IMR-90 (cell line): ENCODE data around the gene AP3M1. TPM values are rescaled to one million over a fixed set of nuclear protein-coding genes. Genes with fewer than 3 reads are reported as not detected.
A peak's percentile ranks its signal among the peaks of the same experiment; 100 is the strongest.

Source experiments
- ATAC-seq: fragments of 200-7000 bp; cut with Tn5 transposase; 2 replicates; pipeline ENCODE4 v1.9.1; 2020; ENCODE audit warnings: low read depth, mild to moderate bottlenecking, moderate library complexity
- BruUV-seq: library from RNA; stranded (reverse); fragments of 400-500 nt; replicated peaks from 2 replicates; lab custom pipeline; 2021; lab: Mats Ljungman, UMichigan
- CTCF ChIA-PET: fragments of 300-600 bp; formaldehyde crosslinking; extraction: SDS; loops from one replicate; lab custom pipeline; 2021; ENCODE audit warnings: antibody characterized with exemption; lab: Yijun Ruan, JAX
- POLR2A ChIA-PET: fragments of 300-600 bp; sonication (Branson Sonifier 250); formaldehyde crosslinking; loops from one replicate; lab custom pipeline; 2022; ENCODE audit warnings: antibody characterized with exemption; ENCODE audit not compliant: unreplicated experiment; lab: Charles Lee
- DNase-seq: peaks from one replicate; pipeline ENCODE4 v3.0.0; 2013
- H2AFZ ChIP-seq: replicated peaks from 2 replicates; pipeline ENCODE3; 2013; ENCODE audit warnings: low read length, mild to moderate bottlenecking; ENCODE audit not compliant: poor library complexity
- H2AK5ac ChIP-seq: 2 replicates; pipeline ENCODE4 v1.6.1; 2013; ENCODE audit warnings: low read depth, low read length, inconsistent platforms
- H2AK9ac ChIP-seq: replicated peaks from 2 replicates; pipeline ENCODE3; 2013; ENCODE audit warnings: mild to moderate bottlenecking, low read depth, low read length, moderate library complexity; ENCODE audit not compliant: poor library complexity
- H2BK120ac ChIP-seq: 2 replicates; pipeline ENCODE4 v1.6.1; 2013; ENCODE audit warnings: low read depth, low read length, inconsistent platforms
- H2BK15ac ChIP-seq: 3 replicates; pipeline ENCODE4 v1.6.1; 2013; ENCODE audit warnings: low read depth, low read length, inconsistent platforms
- H2BK20ac ChIP-seq: 2 replicates; pipeline ENCODE4 v1.6.1; 2013; ENCODE audit warnings: low read depth, mild to moderate bottlenecking, inconsistent platforms, low read length, moderate library complexity
- H2BK5ac ChIP-seq: 2 replicates; pipeline ENCODE4 v1.6.1; 2013; ENCODE audit warnings: mild to moderate bottlenecking, low read depth, low read length, inconsistent platforms; ENCODE audit not compliant: poor library complexity, severe bottlenecking
- H3K14ac ChIP-seq: replicated peaks from 2 replicates; pipeline ENCODE4 v1.6.1; 2013; ENCODE audit warnings: low read depth, low read length, inconsistent platforms
- H3K18ac ChIP-seq: 2 replicates; pipeline ENCODE4 v1.6.1; 2013; ENCODE audit warnings: low read depth, low read length, control low read depth
- H3K23ac ChIP-seq: 2 replicates; pipeline ENCODE4 v1.6.1; 2013; ENCODE audit warnings: low read depth, low read length, inconsistent platforms
- H3K27ac ChIP-seq: 2 replicates; pipeline ENCODE4 v1.5.1; 2013; ENCODE audit warnings: mild to moderate bottlenecking, control low read depth, low read length; ENCODE audit not compliant: insufficient read depth
- H3K27me3 ChIP-seq: 2 replicates; pipeline ENCODE4 v1.6.1; 2013; ENCODE audit warnings: low read length; ENCODE audit not compliant: control insufficient read depth, insufficient read depth
- H3K36me3 ChIP-seq: 2 replicates; pipeline ENCODE4 v1.6.1; 2013; ENCODE audit warnings: low read length, mixed read lengths; ENCODE audit not compliant: control insufficient read depth, insufficient read depth
- H3K4ac ChIP-seq: 2 replicates; pipeline ENCODE4 v1.6.1; 2013; ENCODE audit warnings: low read depth, low read length, inconsistent platforms
- H3K4me1 ChIP-seq: 2 replicates; pipeline ENCODE4 v1.6.1; 2013; ENCODE audit warnings: low read length, mixed read lengths; ENCODE audit not compliant: control insufficient read depth, insufficient read depth
- H3K4me2 ChIP-seq: 2 replicates; pipeline ENCODE4 v1.6.1; 2013; ENCODE audit warnings: low read depth, mild to moderate bottlenecking, control low read depth, low read length, moderate library complexity
- H3K4me3 ChIP-seq: 2 replicates; pipeline ENCODE4 v1.5.1; 2013; ENCODE audit warnings: low read depth, mild to moderate bottlenecking, control low read depth, low read length, moderate library complexity; ENCODE audit not compliant: insufficient read depth
- H3K56ac ChIP-seq: 2 replicates; pipeline ENCODE4 v1.6.1; 2013; ENCODE audit warnings: low read length, inconsistent platforms; ENCODE audit not compliant: insufficient read depth; ENCODE audit errors: extremely low read depth
- H3K79me1 ChIP-seq, 2 experiments: 2 replicates each; pipeline ENCODE4 v1.6.1; 2013; ENCODE audit warnings: low read length in 2 of 2, inconsistent platforms in 1 of 2, low read depth in 1 of 2
- H3K9ac ChIP-seq: 2 replicates; pipeline ENCODE4 v1.6.1; 2013; ENCODE audit warnings: low read depth, low read length, control low read depth
- H3K9me1 ChIP-seq: 2 replicates; pipeline ENCODE4 v1.6.1; 2013; ENCODE audit warnings: low read length, inconsistent platforms; ENCODE audit not compliant: insufficient read depth
- H3K9me3 ChIP-seq: 2 replicates; pipeline ENCODE4 v1.6.1; 2013; ENCODE audit warnings: low read length; ENCODE audit not compliant: control insufficient read depth, insufficient read depth
- H4K20me1 ChIP-seq: 2 replicates; pipeline ENCODE4 v1.6.1; 2013; ENCODE audit warnings: low read length, inconsistent platforms; ENCODE audit not compliant: insufficient read depth
- H4K5ac ChIP-seq: 2 replicates; pipeline ENCODE4 v1.6.1; 2013; ENCODE audit warnings: mild to moderate bottlenecking, low read depth, low read length, control low read depth
- H4K8ac ChIP-seq, 2 experiments: 2 replicates each; pipeline ENCODE4 v1.6.1; 2013; ENCODE audit warnings: low read depth in 2 of 2, low read length in 2 of 2, control low read depth in 1 of 2, inconsistent platforms in 1 of 2
- H4K91ac ChIP-seq: 2 replicates; pipeline ENCODE4 v1.6.1; 2013; ENCODE audit warnings: low read depth, low read length, inconsistent platforms; ENCODE audit not compliant: insufficient read depth
- BHLHE40 ChIP-seq: fragments of 150-350 bp; IDR thresholded peaks from 2 replicates; pipeline ENCODE4 v1.6.1; 2016; ENCODE audit warnings: mild to moderate bottlenecking, low read depth, low read length
- CEBPB ChIP-seq: IDR thresholded peaks from 2 replicates; pipeline ENCODE4 v1.6.1; 2012; ENCODE audit warnings: low read depth, low read length, improper control_type of control experiment
- CHD1 ChIP-seq: IDR thresholded peaks from 2 replicates; pipeline ENCODE4 v1.6.1; 2012; ENCODE audit warnings: low read depth, low read length, improper control_type of control experiment
- FOS ChIP-seq: fragments of 150-350 bp; IDR thresholded peaks from 2 replicates; pipeline ENCODE4 v1.6.1; 2016; ENCODE audit warnings: low read depth, low read length
- MAFK ChIP-seq: IDR thresholded peaks from 2 replicates; pipeline ENCODE4 v1.6.1; 2012; ENCODE audit warnings: low read depth, low read length, improper control_type of control experiment
- MAZ ChIP-seq: IDR thresholded peaks from 2 replicates; pipeline ENCODE4 v1.6.1; 2012; ENCODE audit warnings: low read depth, mild to moderate bottlenecking, low read length, improper control_type of control experiment, moderate library complexity, borderline replicate concordance
- MXI1 ChIP-seq: IDR thresholded peaks from 2 replicates; pipeline ENCODE4 v1.6.1; 2012; ENCODE audit warnings: low read depth, mild to moderate bottlenecking, low read length, moderate library complexity, borderline replicate concordance
- NFE2L2 ChIP-seq: fragments of 150-350 bp; IDR thresholded peaks from 2 replicates; pipeline ENCODE4 v1.6.1; 2016; ENCODE audit warnings: low read depth, mild to moderate bottlenecking, low read length
- POLR2A ChIP-seq: IDR thresholded peaks from 2 replicates; pipeline ENCODE4 v1.6.1; 2012; ENCODE audit warnings: mild to moderate bottlenecking, low read depth, low read length
- RAD21 ChIP-seq: IDR thresholded peaks from 2 replicates; pipeline ENCODE4 v1.6.1; 2012; ENCODE audit warnings: low read length, improper control_type of control experiment
- RCOR1 ChIP-seq: IDR thresholded peaks from 2 replicates; pipeline ENCODE4 v1.6.1; 2012; ENCODE audit warnings: mild to moderate bottlenecking, low read length, improper control_type of control experiment; ENCODE audit not compliant: insufficient replicate concordance
- RFX5 ChIP-seq: IDR thresholded peaks from 2 replicates; pipeline ENCODE4 v1.8.0; 2012; ENCODE audit warnings: low read depth, mild to moderate bottlenecking, low read length, moderate library complexity
- SMC3 ChIP-seq: fragments of 150-350 bp; IDR thresholded peaks from 2 replicates; pipeline ENCODE4 v1.6.1; 2016; ENCODE audit warnings: low read depth, mild to moderate bottlenecking, antibody characterized with exemption, low read length, moderate library complexity
- WGBS, 2 experiments: methylation state at CpG; one replicate each; pipeline versions ENCODE4 v1.1.5 to v1.1.7; 2013; ENCODE audit warnings: missing lambda C conversion rate in 2 of 2; ENCODE audit not compliant: insufficient read length in 1 of 2; ENCODE audit errors: extremely low coverage in 2 of 2; 5-methylcytosine and 5-hydroxymethylcytosine counted together
- dilution Hi-C: fragments of 300-500 bp; cut with HindIII; formaldehyde crosslinking; loops from one replicate; pipeline ENCODE4 v1.14.3; 2018; ENCODE audit warnings: low sequenced_read_pairs; ENCODE audit not compliant: unreplicated experiment
- in situ Hi-C: fragments of 300-500 bp; cut with MboI; formaldehyde crosslinking; loops from 3 replicates; pipeline ENCODE4 v1.14.3; 2019; ENCODE audit warnings: low sequenced_read_pairs, inconsistent platforms, mixed read lengths
- intact Hi-C: fragments of 100-400 bp; cut with micrococcal nuclease; formaldehyde crosslinking; loops from 2 replicates; pipeline ENCODE4 v1.10.0; 2022
- polyA plus RNA-seq, 3 experiments: library from polyadenylated mRNA; depleted of rRNA; stranded (reverse); fragments of >200 nt; gene quantifications; 2 replicates each; pipeline ENCODE4 v1.2.3, GENCODE V29; 2012; ENCODE audit warnings: low replicate concordance in 1 of 3
- total RNA-seq: library from RNA; depleted of rRNA; stranded (reverse); fragments of >200 nt; gene quantifications from 2 replicates; pipeline ENCODE4 v1.2.3, GENCODE V29; 2012
- TF ChIP-seq, protein P1 (sequence below): conservative IDR thresholded peaks from 2 replicates; pipeline ENCODE4 v1.5.1; 2012; ENCODE audit warnings: mild to moderate bottlenecking, low read depth, low read length, improper control_type of control experiment
- TF ChIP-seq, protein P2 (sequence below): fragments of 150-350 bp; IDR thresholded peaks from 2 replicates; pipeline ENCODE4 v1.6.1; 2016; ENCODE audit warnings: low read depth, mild to moderate bottlenecking, low read length, moderate library complexity, borderline replicate concordance
- TF ChIP-seq, protein P3 (sequence below): fragments of 150-350 bp; IDR thresholded peaks from 2 replicates; pipeline ENCODE4 v1.6.1; 2017; ENCODE audit warnings: mild to moderate bottlenecking, antibody characterized with exemption, low read length, low read depth

The AP3M1 gene
- total and polyA plus RNA-seq, 2 of the 4 experiments (the other 2 are of a cell fraction), result 26.6 to 46.4 TPM

DNA sequence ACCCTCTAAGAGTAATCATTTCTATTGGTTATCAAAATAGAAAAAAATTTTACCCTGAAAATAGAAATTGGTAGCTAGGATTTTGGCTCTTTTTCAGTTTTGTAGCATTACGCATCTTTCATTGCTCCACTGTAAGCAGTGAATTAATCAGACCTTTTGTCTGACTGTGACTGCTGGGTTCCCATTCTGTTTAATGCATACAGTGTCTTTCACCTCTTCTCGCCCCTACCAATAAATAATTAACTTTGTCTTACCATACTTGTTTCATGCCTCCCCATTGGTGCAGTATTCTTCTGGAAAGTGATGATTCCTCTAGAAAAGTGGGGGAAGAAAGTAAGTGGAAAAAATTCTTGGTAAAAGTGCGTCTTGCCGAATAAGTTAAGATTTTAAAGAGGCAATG lies 73.2 kb downstream of the AP3M1 start:
- Histone ChIP-seq H3K23ac (no peak overlapping the region), H3K4me3 (no peak overlapping the region), H3K79me1 (peaks cover 28 to 80% of the 10 kb centered on the region in 2 experiments), H4K91ac (no peak overlapping the region), H2BK20ac (peak overlapping the region; percentile 36; the same call in 1 of the 2 replicates), H2BK5ac (peak overlapping the region; percentile 24), H3K9me3 (no peaks in the 10 kb centered on the region), H2AK9ac (no peak overlapping the region), H3K9ac (no peak overlapping the region), H3K56ac (no peak overlapping the region), H2BK120ac (no peak overlapping the region), H3K27me3 (no peaks in the 10 kb centered on the region), H2AK5ac (no peak overlapping the region), H3K14ac (no peak overlapping the region), H4K5ac (no peak overlapping the region), H3K18ac (peak overlapping the region; percentile 46; the same call in 1 of the 2 replicates), H2AFZ (no peak overlapping the region), H4K8ac (no peak overlapping the region), H3K4me2 (0 out of 2 replicates have a peak overlapping the region, but pooled peaks have one; percentile 20), H3K36me3 (peaks cover 38% of the 10 kb centered on the region), H2BK15ac (no peak overlapping the region), H3K4me1 (peaks cover 16% of the 10 kb centered on the region), H3K9me1 (peaks cover 15% of the 10 kb centered on the region; the same call in 1 of the 2 replicates), H4K20me1 (peaks cover 60% of the 10 kb centered on the region), H3K4ac (no peak overlapping the region), H3K27ac (no peak overlapping the region)
- ATAC-seq (no peak), DNase-seq (no peak)
- dilution Hi-C loops (no loop called here), intact Hi-C loops (no loop called here), in situ Hi-C loops (no loop called here)
- TF ChIP-seq NFE2L2, result no peak
- TF ChIP-seq CHD1, result no peak
- TF ChIP-seq RFX5, result no peak
- no peak for TF ChIP-seq MAFK
- TF ChIP-seq, protein P1, sequence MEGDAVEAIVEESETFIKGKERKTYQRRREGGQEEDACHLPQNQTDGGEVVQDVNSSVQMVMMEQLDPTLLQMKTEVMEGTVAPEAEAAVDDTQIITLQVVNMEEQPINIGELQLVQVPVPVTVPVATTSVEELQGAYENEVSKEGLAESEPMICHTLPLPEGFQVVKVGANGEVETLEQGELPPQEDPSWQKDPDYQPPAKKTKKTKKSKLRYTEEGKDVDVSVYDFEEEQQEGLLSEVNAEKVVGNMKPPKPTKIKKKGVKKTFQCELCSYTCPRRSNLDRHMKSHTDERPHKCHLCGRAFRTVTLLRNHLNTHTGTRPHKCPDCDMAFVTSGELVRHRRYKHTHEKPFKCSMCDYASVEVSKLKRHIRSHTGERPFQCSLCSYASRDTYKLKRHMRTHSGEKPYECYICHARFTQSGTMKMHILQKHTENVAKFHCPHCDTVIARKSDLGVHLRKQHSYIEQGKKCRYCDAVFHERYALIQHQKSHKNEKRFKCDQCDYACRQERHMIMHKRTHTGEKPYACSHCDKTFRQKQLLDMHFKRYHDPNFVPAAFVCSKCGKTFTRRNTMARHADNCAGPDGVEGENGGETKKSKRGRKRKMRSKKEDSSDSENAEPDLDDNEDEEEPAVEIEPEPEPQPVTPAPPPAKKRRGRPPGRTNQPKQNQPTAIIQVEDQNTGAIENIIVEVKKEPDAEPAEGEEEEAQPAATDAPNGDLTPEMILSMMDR, result no peak
- no peak for TF ChIP-seq SMC3
- TF ChIP-seq, protein P2, sequence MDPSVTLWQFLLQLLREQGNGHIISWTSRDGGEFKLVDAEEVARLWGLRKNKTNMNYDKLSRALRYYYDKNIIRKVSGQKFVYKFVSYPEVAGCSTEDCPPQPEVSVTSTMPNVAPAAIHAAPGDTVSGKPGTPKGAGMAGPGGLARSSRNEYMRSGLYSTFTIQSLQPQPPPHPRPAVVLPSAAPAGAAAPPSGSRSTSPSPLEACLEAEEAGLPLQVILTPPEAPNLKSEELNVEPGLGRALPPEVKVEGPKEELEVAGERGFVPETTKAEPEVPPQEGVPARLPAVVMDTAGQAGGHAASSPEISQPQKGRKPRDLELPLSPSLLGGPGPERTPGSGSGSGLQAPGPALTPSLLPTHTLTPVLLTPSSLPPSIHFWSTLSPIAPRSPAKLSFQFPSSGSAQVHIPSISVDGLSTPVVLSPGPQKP, result no peak
- no peak for TF ChIP-seq BHLHE40
- TF ChIP-seq MXI1, result no peak
- no peak for TF ChIP-seq CEBPB
- no peak for TF ChIP-seq FOS
- no peak for TF ChIP-seq RAD21
- TF ChIP-seq, protein P3, sequence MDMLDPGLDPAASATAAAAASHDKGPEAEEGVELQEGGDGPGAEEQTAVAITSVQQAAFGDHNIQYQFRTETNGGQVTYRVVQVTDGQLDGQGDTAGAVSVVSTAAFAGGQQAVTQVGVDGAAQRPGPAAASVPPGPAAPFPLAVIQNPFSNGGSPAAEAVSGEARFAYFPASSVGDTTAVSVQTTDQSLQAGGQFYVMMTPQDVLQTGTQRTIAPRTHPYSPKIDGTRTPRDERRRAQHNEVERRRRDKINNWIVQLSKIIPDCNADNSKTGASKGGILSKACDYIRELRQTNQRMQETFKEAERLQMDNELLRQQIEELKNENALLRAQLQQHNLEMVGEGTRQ, result no peak
- TF ChIP-seq MAZ, result no peak
- TF ChIP-seq POLR2A, result no peak
- no peak for TF ChIP-seq RCOR1
- ChIA-PET CTCF (no interaction called here), POLR2A (no interaction called here)
- 100% methylated on average over 1 of the region's 4 CpGs; no CpG with 5 or more reads in 1 of the 2 experiments for WGBS, 2 experiments
- no TSS peak for BruUV-seq
